A549 (cell line): ENCODE data around the gene RCC1. TPM values are rescaled to one million over a fixed set of nuclear protein-coding genes. Genes with fewer than 3 reads are reported as not detected.

Source experiments
- ATAC-seq, 2 experiments: fragments of 200-7000 bp in 1 of 2; fragments of >200 bp in 1 of 2; cut with Nextera tagmentation in 1 of 2; cut with Tn5 transposase in 1 of 2; 3 replicates each; pipeline versions ENCODE4 v1.8.0 to v1.9.1; 2018 to 2020; ENCODE audit warnings: mild to moderate bottlenecking in 1 of 2, moderate library complexity in 1 of 2
- CTCF ChIA-PET: fragments of 300-600 bp; sonication (Branson Sonifier 250); formaldehyde crosslinking; extraction: SDS; loops from one replicate; lab custom pipeline; 2021; ENCODE audit warnings: antibody characterized with exemption, inconsistent platforms; lab: Yijun Ruan, JAX
- POLR2A ChIA-PET: fragments of 350-600 bp; formaldehyde crosslinking; extraction: SDS; loops from one replicate; lab custom pipeline; 2021; ENCODE audit warnings: antibody characterized with exemption, inconsistent platforms; lab: Yijun Ruan, JAX
- DNase-seq, 2 experiments: peaks; one replicate each; pipeline versions ENCODE4 v3.0.0 to v3.0.0-alpha.2; 2011 to 2016; ENCODE audit warnings: low read depth in 1 of 2, low spot score in 1 of 2
- FAIRE-seq: peaks from 2 replicates; lab custom pipeline; 2011; peaks lifted over from hg19 to GRCh38; lab: Jason Lieb, UNC
- H3K27ac ChIP-seq, 2 experiments: fragments of >200 bp; sonication (Bioruptor Twin); formaldehyde crosslinking; 3 replicates each; pipeline ENCODE4 v1.5.1; 2016 to 2017
- H3K4me1 ChIP-seq: fragments of >200 bp; sonication (Bioruptor Twin); formaldehyde crosslinking; 3 replicates; pipeline ENCODE4 v1.6.1; 2016
- H3K4me2 ChIP-seq: fragments of >200 bp; sonication (Bioruptor Twin); formaldehyde crosslinking; 3 replicates; pipeline ENCODE4 v1.6.1; 2016
- H3K4me3 ChIP-seq: fragments of >200 bp; sonication (Bioruptor Twin); formaldehyde crosslinking; 3 replicates; pipeline ENCODE4 v1.5.1; 2016
- H3K9me3 ChIP-seq: fragments of >200 bp; sonication (Bioruptor Twin); formaldehyde crosslinking; 3 replicates; pipeline ENCODE4 v1.6.1; 2016
- CBX8 ChIP-seq: fragments of 200-600 bp; sonication (generic); IDR thresholded peaks from 2 replicates; pipeline ENCODE4 v1.6.1; 2016
- CEBPB ChIP-seq, 2 experiments: fragments of >200 bp in 1 of 2; sonication (Bioruptor Twin) in 1 of 2; formaldehyde crosslinking in 1 of 2; IDR thresholded peaks; 2 replicates each; pipeline ENCODE4 v1.6.1; 2012 to 2016
- EHF ChIP-seq: fragments of 250-450 bp; sonication (Bioruptor Pico); IDR thresholded peaks from 2 replicates; pipeline ENCODE4 v1.5.0; 2020; ENCODE audit warnings: mild to moderate bottlenecking
- EP300 ChIP-seq, 2 experiments: fragments of >200 bp; sonication (Bioruptor Twin); formaldehyde crosslinking; IDR thresholded peaks; 2 replicates in 1 of 2; 3 replicates in 1 of 2; pipeline ENCODE4 v1.6.1; 2016 to 2017
- HDAC2 ChIP-seq: fragments of 200-600 bp; sonication (generic); IDR thresholded peaks from 2 replicates; pipeline ENCODE4 v1.6.1; 2016
- HEYL ChIP-seq: fragments of 250-450 bp; sonication (Bioruptor Pico); IDR thresholded peaks from 2 replicates; pipeline ENCODE4 v1.8.0; 2021; ENCODE audit warnings: mild to moderate bottlenecking, moderate library complexity
- HOXB5 ChIP-seq: fragments of 250-450 bp; sonication (Bioruptor Pico); IDR thresholded peaks from 2 replicates; pipeline ENCODE4 v1.5.0; 2020; ENCODE audit warnings: mild to moderate bottlenecking, moderate library complexity
- JUN ChIP-seq, 2 experiments: fragments of >200 bp; sonication (Bioruptor Twin); formaldehyde crosslinking; IDR thresholded peaks; 2 replicates in 1 of 2; 3 replicates in 1 of 2; pipeline ENCODE4 v1.6.1; 2016 to 2017
- KDM5A ChIP-seq: fragments of 200-600 bp; sonication (generic); IDR thresholded peaks from 2 replicates; pipeline ENCODE4 v1.6.1; 2016; ENCODE audit warnings: antibody characterized with exemption, mild to moderate bottlenecking
- NFE2L2 ChIP-seq: fragments of 150-350 bp; conservative IDR thresholded peaks from 2 replicates; pipeline ENCODE4 v1.6.1; 2014; ENCODE audit warnings: low read length
- NR3C1 ChIP-seq: fragments of >200 bp; sonication (Bioruptor Twin); formaldehyde crosslinking; IDR thresholded peaks from 3 replicates; pipeline ENCODE4 v1.6.1; 2017
- POLR2A ChIP-seq: IDR thresholded peaks from 2 replicates; pipeline ENCODE4 v1.6.1; 2012; ENCODE audit warnings: mild to moderate bottlenecking, low read length
- POLR2AphosphoS2 ChIP-seq: conservative IDR thresholded peaks from 2 replicates; pipeline ENCODE4 v1.6.1; 2012; ENCODE audit warnings: low read length, improper control_type of control experiment, inconsistent platforms
- RCOR1 ChIP-seq: fragments of 150-350 bp; IDR thresholded peaks from 2 replicates; pipeline ENCODE4 v1.6.1; 2014; ENCODE audit warnings: antibody characterized with exemption, low read length, low read depth
- SMC3 ChIP-seq: fragments of >200 bp; sonication (Bioruptor Twin); formaldehyde crosslinking; IDR thresholded peaks from 3 replicates; pipeline ENCODE4 v1.6.1; 2018; ENCODE audit warnings: inconsistent platforms
- SREBF2 ChIP-seq: fragments of 450-650 bp; IDR thresholded peaks from 2 replicates; pipeline ENCODE4 v1.6.1; 2014; ENCODE audit warnings: mild to moderate bottlenecking, moderate library complexity
- ZC3H11A ChIP-seq: fragments of 450-650 bp; IDR thresholded peaks from 2 replicates; pipeline ENCODE4 v1.6.1; 2014; ENCODE audit warnings: antibody characterized with exemption, mild to moderate bottlenecking
- ZFP36 ChIP-seq: fragments of 450-650 bp; IDR thresholded peaks from 2 replicates; pipeline ENCODE4 v1.6.1; 2014; ENCODE audit warnings: borderline replicate concordance; ENCODE audit not compliant: partially characterized antibody
- ZSCAN20 ChIP-seq: fragments of 250-450 bp; sonication (Bioruptor Pico); IDR thresholded peaks from 2 replicates; pipeline ENCODE4 v1.8.0; 2022; ENCODE audit warnings: mild to moderate bottlenecking, moderate library complexity
- WGBS: methylation state at CpG from one replicate; pipeline ENCODE4 v1.1.6; 2017; ENCODE audit errors: missing lambda C conversion rate; 5-methylcytosine and 5-hydroxymethylcytosine counted together
- polyA plus RNA-seq, 4 experiments: library from polyadenylated mRNA; depleted of rRNA in 3 of 4; stranded (reverse); fragments of >200 nt; fragmentation: RNase III in 1 of 4; extraction: RNeasy Plus Mini Kit Qiagen cat#74134 plus additional on column Dnase treatment in 1 of 4; gene quantifications; 2 replicates in 3 of 4; 3 replicates in 1 of 4; pipeline ENCODE4 v1.2.3, GENCODE V29; 2011 to 2017
- TF ChIP-seq, protein P1 (sequence below): fragments of >200 bp; sonication (Bioruptor Twin); formaldehyde crosslinking; IDR thresholded peaks from 2 replicates; pipeline ENCODE4 v1.6.1; 2016
- TF ChIP-seq, protein P2 (sequence below): fragments of 200-600 bp; sonication (generic); IDR thresholded peaks from 2 replicates; pipeline ENCODE4 v1.6.1; 2016; ENCODE audit warnings: antibody characterized with exemption, mild to moderate bottlenecking, moderate library complexity
- TF ChIP-seq, protein P3 (sequence below): fragments of 450-650 bp; IDR thresholded peaks from 2 replicates; pipeline ENCODE4 v1.6.1; 2014; ENCODE audit warnings: antibody characterized with exemption
- TF ChIP-seq, protein P4 (sequence below): fragments of 150-350 bp; IDR thresholded peaks from 2 replicates; pipeline ENCODE4 v1.6.1; 2014; ENCODE audit warnings: low read depth, mild to moderate bottlenecking, low read length
- TF ChIP-seq, protein P5 (sequence below): fragments of 250-450 bp; sonication (Bioruptor Pico); IDR thresholded peaks from 2 replicates; pipeline ENCODE4 v1.5.0; 2020; ENCODE audit warnings: low read depth, mild to moderate bottlenecking, moderate library complexity

The RCC1 gene
- polyA plus RNA-seq, 2 of the 4 experiments (the other 2 are of a cell fraction) = 42.1 to 70.3 TPM

DNA sequence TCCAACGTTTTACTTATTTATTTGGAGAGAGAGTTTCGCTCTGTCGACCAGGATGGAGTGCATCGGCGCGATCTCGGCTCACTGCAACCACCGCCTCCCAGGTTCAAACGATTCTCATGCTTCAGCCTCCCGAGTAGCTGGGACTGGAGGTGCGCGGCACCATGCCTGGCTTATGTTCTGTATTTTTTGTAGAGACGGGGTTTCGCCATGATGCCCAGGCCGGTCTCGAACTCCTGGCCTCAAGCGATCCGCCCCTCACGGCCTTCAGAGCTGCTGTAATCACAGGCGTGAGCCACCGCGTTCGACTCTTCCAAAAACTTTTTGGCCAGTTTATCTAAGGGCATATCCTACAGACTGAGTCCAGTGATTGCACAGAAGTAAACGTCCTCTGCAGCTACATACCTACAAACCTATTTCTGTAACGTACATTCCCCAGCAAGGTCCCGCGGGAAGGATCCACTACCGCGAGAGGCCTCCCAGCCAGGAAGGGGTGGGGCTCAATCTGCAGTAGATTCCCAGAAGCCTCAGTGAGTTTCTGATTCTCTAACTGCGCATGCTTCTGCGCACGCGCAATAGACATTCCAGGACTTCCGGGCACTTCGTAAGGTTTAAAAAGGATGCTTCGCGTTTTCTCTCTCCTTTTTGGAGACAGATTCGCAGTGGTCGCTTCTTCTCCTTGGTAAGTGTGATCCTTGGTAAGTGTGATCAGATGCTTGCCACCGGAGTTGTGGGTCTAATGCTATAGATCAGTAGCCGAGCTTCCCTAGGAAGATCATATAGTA, at the start of gene RCC1 (continued):
- TF ChIP-seq HDAC2 = no peak
- TF ChIP-seq, protein P1, sequence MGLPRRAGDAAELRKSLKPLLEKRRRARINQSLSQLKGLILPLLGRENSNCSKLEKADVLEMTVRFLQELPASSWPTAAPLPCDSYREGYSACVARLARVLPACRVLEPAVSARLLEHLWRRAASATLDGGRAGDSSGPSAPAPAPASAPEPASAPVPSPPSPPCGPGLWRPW = no peak
- TF ChIP-seq, protein P2, sequence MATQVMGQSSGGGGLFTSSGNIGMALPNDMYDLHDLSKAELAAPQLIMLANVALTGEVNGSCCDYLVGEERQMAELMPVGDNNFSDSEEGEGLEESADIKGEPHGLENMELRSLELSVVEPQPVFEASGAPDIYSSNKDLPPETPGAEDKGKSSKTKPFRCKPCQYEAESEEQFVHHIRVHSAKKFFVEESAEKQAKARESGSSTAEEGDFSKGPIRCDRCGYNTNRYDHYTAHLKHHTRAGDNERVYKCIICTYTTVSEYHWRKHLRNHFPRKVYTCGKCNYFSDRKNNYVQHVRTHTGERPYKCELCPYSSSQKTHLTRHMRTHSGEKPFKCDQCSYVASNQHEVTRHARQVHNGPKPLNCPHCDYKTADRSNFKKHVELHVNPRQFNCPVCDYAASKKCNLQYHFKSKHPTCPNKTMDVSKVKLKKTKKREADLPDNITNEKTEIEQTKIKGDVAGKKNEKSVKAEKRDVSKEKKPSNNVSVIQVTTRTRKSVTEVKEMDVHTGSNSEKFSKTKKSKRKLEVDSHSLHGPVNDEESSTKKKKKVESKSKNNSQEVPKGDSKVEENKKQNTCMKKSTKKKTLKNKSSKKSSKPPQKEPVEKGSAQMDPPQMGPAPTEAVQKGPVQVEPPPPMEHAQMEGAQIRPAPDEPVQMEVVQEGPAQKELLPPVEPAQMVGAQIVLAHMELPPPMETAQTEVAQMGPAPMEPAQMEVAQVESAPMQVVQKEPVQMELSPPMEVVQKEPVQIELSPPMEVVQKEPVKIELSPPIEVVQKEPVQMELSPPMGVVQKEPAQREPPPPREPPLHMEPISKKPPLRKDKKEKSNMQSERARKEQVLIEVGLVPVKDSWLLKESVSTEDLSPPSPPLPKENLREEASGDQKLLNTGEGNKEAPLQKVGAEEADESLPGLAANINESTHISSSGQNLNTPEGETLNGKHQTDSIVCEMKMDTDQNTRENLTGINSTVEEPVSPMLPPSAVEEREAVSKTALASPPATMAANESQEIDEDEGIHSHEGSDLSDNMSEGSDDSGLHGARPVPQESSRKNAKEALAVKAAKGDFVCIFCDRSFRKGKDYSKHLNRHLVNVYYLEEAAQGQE = peak; percentile 98
- no peak for TF ChIP-seq CEBPB (IDR thresholded peaks at IDR 0.05)
- TF ChIP-seq, protein P3, sequence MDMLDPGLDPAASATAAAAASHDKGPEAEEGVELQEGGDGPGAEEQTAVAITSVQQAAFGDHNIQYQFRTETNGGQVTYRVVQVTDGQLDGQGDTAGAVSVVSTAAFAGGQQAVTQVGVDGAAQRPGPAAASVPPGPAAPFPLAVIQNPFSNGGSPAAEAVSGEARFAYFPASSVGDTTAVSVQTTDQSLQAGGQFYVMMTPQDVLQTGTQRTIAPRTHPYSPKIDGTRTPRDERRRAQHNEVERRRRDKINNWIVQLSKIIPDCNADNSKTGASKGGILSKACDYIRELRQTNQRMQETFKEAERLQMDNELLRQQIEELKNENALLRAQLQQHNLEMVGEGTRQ = no peak
- no peak for TF ChIP-seq NR3C1
- TF ChIP-seq NFE2L2 = no peak
- no peak for TF ChIP-seq ZSCAN20 (CRISPR knock-in tag)
- no peak for TF ChIP-seq SMC3
- TF ChIP-seq JUN (IDR thresholded peaks at IDR 0.05) = peak; percentile 99
- no peak for TF ChIP-seq CBX8
- TF ChIP-seq KDM5A = no peak
- no peak for TF ChIP-seq HOXB5 (CRISPR knock-in tag)
- TF ChIP-seq EHF (CRISPR knock-in tag) = no peak
- TF ChIP-seq, protein P4, sequence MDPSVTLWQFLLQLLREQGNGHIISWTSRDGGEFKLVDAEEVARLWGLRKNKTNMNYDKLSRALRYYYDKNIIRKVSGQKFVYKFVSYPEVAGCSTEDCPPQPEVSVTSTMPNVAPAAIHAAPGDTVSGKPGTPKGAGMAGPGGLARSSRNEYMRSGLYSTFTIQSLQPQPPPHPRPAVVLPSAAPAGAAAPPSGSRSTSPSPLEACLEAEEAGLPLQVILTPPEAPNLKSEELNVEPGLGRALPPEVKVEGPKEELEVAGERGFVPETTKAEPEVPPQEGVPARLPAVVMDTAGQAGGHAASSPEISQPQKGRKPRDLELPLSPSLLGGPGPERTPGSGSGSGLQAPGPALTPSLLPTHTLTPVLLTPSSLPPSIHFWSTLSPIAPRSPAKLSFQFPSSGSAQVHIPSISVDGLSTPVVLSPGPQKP = 0 out of 2 replicates have a peak, but pooled peaks have one; percentile 9
- TF ChIP-seq POLR2AphosphoS2 = no peak
- no peak for TF ChIP-seq ZFP36
- no peak for TF ChIP-seq SREBF2
- TF ChIP-seq ZC3H11A = no peak
- TF ChIP-seq POLR2A = peak; percentile 83

DNA sequence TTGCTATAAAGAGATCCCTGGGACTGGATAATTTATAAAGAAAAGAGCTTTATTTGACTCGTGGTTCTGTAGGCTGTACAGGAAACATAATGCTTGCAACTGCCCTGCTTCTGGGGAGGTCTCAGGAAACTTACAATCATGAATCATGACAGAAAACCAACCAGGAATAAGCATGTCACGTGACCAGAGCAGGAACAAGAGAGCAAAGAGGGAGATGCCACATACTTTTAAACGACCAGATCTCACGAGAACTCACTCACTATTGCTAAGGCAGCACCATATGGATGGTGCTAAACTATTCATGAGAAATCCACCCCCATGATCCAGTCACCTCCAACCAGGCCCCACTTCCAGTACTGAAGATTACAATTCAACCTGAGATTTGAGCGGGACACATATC, 49.8 kb upstream of the RCC1 start:
- Histone ChIP-seq H3K4me1 (peaks cover 25% of the 10 kb centered on the region; the same call in 2 of the 3 replicates), H3K4me3 (no peak overlapping the region), H3K4me2 (no peak overlapping the region), H3K9me3 (no peaks in the 10 kb centered on the region), H3K27ac (no peak overlapping the region)
- DNase-seq (no peak), FAIRE-seq (no peak), ATAC-seq (no peak; a peak in 1 of 6 replicates)
- ChIA-PET POLR2A (no interaction called here), CTCF (interaction anchor here (0.6 kb wide), 1 partner anchor 18 kb away, joined by 3 read pairs; no protein-coding TSS in a partner anchor)
- TF ChIP-seq HOXB5 (CRISPR knock-in tag) = no peak
- no peak for TF ChIP-seq HEYL (CRISPR knock-in tag)
- TF ChIP-seq, protein P2 = no peak
- TF ChIP-seq, protein P5, sequence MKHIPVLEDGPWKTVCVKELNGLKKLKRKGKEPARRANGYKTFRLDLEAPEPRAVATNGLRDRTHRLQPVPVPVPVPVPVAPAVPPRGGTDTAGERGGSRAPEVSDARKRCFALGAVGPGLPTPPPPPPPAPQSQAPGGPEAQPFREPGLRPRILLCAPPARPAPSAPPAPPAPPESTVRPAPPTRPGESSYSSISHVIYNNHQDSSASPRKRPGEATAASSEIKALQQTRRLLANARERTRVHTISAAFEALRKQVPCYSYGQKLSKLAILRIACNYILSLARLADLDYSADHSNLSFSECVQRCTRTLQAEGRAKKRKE (CRISPR knock-in tag) = no peak
- no peak for TF ChIP-seq POLR2AphosphoS2
- TF ChIP-seq RCOR1 = no peak
- no peak for TF ChIP-seq EP300 (IDR thresholded peaks at IDR 0.05)
- WGBS = 87% methylated on average over 5 of the region's 5 CpGs
